ENCODE measurements around the gene AURKB.
"Not testable (repeated sequence)": the region's sequence is repeated elsewhere in the genome, so short reads cannot be mapped to it uniquely, and the experiment has no call there.

AURKB gene

GRCh38 chr17:8189041-8189710 lies 21.2 kb downstream of the AURKB start:
- DNase-seq (ENCODE audit: insufficient read length, low spot score) (no peak), FAIRE-seq (no peak)

DNA sequence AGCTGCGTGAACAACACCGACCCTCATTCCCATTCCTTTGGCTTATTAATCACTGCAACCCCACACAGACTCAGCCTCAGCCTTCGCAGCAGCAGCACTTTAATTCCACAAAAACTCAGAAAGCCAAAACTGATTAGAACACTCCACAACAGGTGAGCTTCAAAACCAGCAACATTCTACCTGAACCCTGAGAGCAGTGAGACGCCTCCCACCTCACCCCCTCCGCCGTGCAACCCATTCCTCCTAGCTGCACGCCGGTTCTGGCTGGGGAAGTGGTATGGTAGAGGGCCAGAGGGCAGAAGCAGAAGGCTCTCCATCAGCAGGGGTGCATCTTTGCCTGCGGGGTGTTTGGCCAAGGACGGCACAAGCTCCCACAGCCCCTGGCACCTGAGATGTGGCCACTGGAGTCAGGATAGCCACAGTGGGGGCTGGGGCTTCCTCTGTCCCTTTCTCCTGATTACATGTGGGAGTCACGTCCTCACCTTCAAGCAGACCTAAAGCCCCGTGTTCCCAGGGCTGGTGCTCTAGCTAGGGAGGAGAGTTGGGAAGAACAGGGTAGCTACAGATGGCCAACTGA lies 22.0 kb downstream of the AURKB start:
- DNase-seq (ENCODE audit: insufficient read length, low spot score) (no peak), FAIRE-seq (no peak)

- DNase-seq (ENCODE audit: insufficient read length, low spot score) = no peak
- peak; percentile 96 for FAIRE-seq
Observed at GRCh38 chr17:8187517-8188262, 22.7 kb downstream of the AURKB start.

- no peak for DNase-seq (ENCODE audit: insufficient read length, low spot score)
- FAIRE-seq = no peak
Observed at GRCh38 chr17:8186787-8187516, 23.4 kb downstream of the AURKB start.

DNA sequence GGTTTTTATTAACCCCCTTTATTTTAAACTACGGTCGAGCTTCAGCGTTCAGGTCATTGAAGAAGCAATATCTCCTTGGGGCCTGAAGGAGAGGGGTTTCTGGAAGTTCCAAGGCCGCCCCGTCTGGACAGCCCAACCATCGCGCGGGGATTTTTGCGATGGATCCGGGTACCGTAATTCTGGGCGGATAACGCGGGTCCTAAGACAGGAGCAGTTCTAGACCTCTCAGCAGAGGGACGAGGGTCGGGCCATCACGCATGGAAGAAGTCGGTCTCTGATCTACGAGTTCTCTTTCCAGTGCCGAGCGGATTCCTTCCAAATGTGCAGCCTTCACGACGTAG lies 24.0 kb downstream of the AURKB start:
- FAIRE-seq (no peak), DNase-seq (ENCODE audit: insufficient read length, low spot score) (no peak)

DNA sequence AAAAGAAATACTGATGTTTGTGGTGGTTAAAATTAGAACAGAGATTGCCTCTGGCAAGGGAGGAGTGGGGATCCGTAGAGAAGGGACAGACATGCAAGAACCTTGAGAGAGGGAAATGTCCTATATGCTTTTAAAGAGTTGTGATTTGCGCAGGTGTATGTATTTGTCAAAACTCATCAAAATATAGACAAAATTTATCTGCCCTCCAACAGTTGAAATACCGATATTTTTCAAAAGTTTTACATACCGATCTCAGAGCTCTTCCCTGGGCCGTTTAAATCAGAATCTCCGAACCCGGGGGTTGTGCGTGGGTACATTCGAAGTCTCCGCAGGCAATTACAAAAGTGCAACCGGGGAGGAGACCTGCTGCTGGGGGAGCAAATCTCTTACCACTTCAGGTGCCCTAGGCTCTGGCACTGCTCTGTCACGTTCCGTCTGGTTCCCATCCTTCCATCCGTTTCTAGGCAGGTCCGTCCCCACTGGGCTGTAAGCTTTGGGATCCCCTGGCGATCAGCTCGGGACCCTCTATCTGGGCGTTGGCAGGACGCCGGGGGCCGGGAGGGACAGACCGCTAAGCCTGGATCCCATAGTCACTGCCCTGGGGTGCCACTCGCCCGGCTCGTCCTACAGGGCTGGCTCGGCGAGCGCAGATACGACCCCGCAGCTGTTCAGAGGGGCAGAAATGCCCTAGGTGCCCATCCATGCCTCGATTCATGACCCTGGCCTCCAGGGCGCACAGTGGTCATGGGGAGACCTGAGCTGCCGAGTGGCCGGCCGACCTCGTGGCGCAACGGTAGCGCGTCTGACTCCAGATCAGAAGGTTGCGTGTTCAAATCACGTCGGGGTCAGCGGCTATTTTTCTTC lies 24.6 kb downstream of the AURKB start:
- FAIRE-seq = peak; percentile 93

DNA sequence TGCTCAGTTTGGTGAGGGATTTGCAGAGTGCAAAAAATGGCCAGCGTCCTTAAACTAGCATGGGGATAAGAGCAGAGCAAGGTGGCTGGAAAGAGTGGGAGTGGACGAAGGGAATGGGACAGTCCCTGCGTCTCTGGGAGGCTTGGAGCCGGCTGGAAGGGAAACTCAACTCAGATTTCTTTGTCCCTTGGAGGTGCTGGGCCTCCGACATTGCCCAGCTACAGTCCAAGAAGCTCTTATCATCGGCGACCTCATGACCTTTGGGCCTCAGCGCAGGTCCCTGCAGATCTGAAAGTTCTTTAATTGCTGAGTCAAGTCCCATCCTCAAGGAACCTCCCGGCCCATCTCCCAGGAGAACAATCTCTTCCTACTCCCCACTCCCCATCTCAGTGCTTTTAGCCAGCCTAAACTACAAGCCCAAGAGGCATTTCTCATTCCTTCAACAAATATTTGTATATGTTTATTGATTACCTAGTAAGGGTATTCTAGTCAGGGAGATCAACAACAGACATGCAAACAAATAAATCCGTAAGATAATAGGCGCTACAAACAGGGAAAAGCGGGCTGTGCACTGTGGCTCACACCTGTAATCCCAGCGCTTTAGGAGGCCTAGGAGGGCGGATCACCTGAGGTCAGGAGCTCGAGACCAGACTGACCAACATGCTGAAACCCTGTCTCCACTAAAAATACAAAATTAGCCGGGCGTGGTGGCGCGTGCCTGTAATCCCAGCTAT lies 33.2 kb downstream of the AURKB start:
- FAIRE-seq (no peak), DNase-seq (ENCODE audit: insufficient read length, low spot score) (no peak)

More for the DNA sequence above, 24.6 kb downstream of the AURKB start:
- no peak for DNase-seq (ENCODE audit: insufficient read length, low spot score)

GRCh38 chr17:8176197-8176940 lies 34.0 kb downstream of the AURKB start, which contains the start of gene TMEM107:
TMEM107 (minus strand) TSS chr17:8176380; CDS start chr17:8176286, 94 bp downstream.
- no peak for DNase-seq (ENCODE audit: insufficient read length, low spot score)
- FAIRE-seq = peak; percentile 82

- FAIRE-seq (peak; percentile 4), DNase-seq (ENCODE audit: insufficient read length, low spot score) (no peak)
Observed at GRCh38 chr17:8175795-8176196, 34.6 kb downstream of the AURKB start.

DNA sequence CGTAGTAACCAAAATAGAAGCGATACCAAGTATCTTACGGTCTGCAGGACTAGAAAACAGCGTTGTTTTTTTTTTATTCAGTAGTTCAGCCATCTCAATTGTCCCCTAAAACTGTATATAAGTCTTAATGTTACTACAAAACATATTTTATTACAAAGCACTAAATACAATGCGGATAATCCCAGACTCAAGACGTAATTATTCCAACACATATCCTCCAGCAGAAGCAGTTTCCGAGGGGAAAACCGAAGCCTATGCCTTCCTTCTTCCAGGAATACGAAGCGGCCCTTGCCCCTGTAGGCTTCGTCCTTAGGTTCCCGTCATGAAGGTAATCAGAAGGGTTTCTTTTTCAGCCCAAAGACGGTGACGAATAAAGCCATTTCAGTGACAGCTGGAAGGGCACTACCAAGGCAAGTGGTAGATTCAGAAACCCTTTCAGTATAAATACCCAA lies 36.5 kb downstream of the AURKB start:
- DNase-seq (ENCODE audit: insufficient read length, low spot score) (no peak), FAIRE-seq (peak; percentile 8)

DNA sequence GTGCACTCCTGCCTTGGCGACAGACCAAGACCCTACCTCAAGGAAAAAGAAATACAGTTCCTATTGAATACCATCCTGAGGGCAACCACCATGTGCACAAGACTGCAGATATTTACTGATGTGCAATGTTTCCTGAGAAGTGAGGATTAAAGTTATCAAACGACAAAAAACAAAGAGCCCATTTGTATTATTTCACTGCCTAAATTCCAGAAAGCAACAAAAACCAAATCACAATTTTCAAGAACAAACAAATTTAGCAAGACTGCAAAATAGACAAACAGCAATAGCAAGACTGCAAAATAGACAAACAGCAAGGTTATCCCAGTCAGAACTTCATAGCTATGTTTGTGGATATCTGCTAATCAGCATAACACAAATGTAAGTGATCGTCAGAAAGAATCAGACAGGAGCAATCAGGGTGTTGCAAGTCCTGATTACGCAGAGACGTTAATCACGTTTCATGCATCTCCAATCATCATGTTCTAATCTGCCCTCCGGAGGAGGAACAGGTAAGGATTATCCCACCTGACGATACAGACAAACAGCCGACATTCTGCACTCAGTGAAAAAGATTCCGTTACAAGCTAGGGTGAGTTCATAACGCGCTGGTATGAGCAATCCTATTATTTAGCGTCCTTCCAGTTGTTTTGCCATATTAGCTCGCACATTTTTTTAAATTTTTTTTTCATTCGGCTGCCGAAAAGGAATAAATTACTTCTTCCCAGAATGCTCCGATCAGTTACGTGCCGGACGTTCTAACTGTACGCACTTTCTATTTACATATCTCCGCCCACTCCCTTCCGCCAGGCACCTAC lies 37.1 kb downstream of the AURKB start:
- DNase-seq (ENCODE audit: insufficient read length, low spot score) (no peak), FAIRE-seq (peak; percentile 92)

DNA sequence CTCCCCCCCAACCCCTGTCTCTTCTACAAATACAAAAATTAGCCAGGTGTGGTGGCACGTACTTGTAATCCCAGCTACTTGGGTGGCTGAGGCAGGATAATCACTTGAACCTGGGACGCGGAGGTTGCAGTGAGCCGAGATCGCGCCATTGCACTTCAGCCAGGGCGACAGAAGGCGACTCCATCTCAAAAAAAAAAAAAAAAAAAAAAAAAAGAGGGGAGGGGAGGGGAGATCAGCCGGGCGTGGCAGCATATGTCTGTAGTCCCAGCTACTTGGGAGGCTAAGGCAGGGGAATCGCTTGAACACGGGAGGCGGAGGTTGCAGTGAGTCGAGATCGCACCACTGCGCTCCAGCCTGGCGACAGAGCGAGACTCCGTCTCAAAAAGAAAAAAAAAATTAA lies 40.2 kb downstream of the AURKB start:
- not testable (repeated sequence) for DNase-seq (ENCODE audit: insufficient read length, low spot score); FAIRE-seq

GRCh38 chr17:8167526-8167925 lies 42.8 kb downstream of the AURKB start:
- no peak for FAIRE-seq

GRCh38 chr17:8166731-8167130 lies 43.6 kb downstream of the AURKB start:
- FAIRE-seq (no peak), DNase-seq (ENCODE audit: insufficient read length, low spot score) (no peak)

More at GRCh38 chr17:8167526-8167925, 42.8 kb downstream of the AURKB start:
- DNase-seq (ENCODE audit: insufficient read length, low spot score) = no peak

DNA sequence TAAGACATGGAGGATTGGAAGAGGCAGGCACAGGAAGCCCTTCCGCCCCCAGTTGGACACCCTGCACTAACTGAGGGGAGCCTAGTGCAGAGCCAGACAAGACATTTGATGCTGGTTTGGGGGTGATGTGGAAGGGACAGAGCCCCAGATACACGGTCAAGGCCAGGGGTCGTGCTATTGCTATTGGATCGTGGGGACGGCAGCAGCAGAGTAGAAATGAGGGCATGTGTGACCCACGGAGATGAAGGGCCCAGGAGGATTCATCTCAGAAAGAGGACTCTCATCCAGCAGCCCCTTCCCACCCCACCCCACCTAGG lies 45.6 kb downstream of the AURKB start:
- no peak for DNase-seq (ENCODE audit: insufficient read length, low spot score)
- no peak for FAIRE-seq

- DNase-seq (ENCODE audit: insufficient read length, low spot score) (no peak), FAIRE-seq (peak; percentile 76)
Observed at GRCh38 chr17:8163978-8164814, 46.2 kb downstream of the AURKB start.

All from GM19239 (cell line).